ENCODE measurements around the gene LCMT2.

Gene LCMT2

GRCh38 chr15:43276563-43277200 is 53.7 kb downstream of the LCMT2 start:
- no peak for DNase-seq (ENCODE audit: low read depth in 3 of 3)

- DNase-seq (ENCODE audit: low read depth in 3 of 3), result no peak
Measured at GRCh38 chr15:43275740-43276562, 54.4 kb downstream of the LCMT2 start.

GRCh38 chr15:43274136-43274535 is 56.2 kb downstream of the LCMT2 start:
- DNase-seq (ENCODE audit: low read depth in 3 of 3), result no peak
